GM19395 (cell line): ENCODE measurements around the gene ARAP1.

Source experiments
- ATAC-seq: cut with Tn5 transposase; IDR thresholded peaks from one replicate; pipeline ENCODE4 v1.9.1; 2021; ENCODE audit warnings: mild to moderate bottlenecking, moderate library complexity; ENCODE audit not compliant: unreplicated experiment

ARAP1 gene

DNA sequence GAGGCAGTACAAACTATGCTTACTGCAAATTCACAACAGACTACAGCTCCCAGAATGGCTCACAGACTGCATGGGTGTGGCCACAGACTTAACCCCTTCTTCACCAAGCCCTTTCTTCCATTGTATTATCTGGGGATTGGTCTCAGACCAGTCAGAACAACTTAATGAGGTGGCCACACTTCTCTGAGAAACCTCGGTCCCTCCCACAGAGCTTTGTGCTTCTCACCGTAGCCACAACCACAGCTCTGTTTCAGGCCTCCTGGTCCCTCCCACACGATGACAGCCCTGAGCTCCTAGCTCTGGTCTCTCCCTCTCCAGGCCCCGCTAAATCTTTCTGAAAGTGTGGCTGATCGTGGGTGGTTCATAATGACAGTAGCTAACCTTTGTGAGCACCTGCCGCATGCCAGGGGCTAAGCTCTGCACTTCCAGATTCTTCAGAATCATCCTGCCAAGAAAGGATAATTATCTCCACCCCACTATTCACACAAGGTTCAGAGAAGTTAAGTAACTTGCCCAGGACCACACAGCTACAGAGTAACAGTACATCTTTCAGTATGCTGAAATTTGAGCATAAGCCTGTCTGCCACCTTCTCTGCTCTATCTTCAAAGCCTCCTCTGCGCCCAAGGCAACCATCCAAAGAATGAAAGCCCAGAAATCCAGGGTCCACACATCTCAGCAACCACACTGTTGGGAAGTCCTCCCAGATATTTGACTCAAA, 83.4 kb downstream of the ARAP1 start:
- ATAC-seq: peak; percentile 93

DNA sequence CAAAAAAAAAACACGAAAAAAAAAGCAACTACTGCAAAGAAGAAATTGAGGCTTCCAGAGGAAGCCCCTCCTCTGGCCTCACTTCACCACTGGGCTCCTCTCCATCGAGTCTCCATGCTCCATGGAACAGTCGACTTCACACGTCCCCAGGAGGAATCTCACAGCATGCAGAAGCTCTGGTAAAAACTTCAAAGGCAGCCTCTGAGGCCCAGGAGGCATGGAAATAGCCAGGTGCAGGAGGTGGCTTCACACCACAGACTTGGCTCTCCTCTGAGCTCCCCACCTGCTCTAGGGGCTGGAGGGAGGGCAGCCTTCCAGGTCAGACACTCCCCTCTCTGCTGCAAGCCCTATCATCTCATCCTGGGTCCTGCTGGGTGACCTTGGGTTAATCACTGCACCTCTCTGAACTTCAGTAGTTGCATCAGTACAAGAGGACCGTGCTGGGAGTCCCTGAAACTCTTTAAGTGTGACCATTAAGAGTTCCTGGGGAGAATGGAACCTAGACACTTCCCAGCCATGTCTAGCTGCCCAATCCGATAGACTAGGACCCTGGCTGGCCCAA, 86.2 kb downstream of the ARAP1 start:
- ATAC-seq: no peak

DNA sequence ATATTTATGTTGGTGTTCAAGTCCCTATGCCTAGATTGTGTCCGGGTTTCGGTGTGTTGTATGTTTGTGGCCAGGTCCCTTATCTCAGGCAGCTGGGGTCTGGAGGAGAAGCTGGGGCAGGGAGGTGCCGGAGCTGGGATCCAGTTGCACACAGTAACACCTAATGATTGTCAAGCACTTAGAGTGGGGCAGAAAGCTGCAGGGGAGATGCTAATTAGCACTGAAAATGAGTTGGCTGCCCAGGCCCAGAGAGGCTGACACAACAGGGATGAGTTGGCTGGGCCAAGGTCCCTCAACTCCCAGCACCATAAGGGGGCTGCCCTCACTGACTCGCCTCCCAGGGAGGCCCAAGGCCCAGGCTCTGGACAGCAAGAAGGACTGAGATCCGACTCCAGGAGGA, 90.2 kb downstream of the ARAP1 start:
- no peak for ATAC-seq

DNA sequence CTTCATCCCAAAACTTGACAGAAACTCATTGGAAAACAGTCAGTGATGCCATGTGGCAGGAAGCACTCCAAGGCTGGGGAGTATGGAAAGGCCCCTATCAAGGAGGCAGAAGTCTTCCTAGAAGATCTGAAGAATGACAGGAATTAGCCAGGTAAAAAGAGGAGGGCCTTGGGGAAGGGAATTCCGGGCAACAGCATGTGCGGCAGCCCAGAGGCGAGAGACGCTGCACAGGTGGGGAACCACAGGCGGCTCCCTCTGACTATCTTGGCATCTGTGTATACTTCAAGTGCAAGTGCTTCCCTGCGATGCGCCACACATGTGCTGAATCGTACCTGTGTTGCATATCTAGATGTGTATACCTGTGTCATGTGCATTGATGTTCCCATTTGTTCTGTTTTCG, 90.7 kb downstream of the ARAP1 start:
- ATAC-seq: no peak

GRCh38 chr11:72658989-72659640, 93.1 kb downstream of the ARAP1 start:
- ATAC-seq: no peak

- no peak for ATAC-seq
Measured at GRCh38 chr11:72657411-72658100, 94.7 kb downstream of the ARAP1 start.

DNA sequence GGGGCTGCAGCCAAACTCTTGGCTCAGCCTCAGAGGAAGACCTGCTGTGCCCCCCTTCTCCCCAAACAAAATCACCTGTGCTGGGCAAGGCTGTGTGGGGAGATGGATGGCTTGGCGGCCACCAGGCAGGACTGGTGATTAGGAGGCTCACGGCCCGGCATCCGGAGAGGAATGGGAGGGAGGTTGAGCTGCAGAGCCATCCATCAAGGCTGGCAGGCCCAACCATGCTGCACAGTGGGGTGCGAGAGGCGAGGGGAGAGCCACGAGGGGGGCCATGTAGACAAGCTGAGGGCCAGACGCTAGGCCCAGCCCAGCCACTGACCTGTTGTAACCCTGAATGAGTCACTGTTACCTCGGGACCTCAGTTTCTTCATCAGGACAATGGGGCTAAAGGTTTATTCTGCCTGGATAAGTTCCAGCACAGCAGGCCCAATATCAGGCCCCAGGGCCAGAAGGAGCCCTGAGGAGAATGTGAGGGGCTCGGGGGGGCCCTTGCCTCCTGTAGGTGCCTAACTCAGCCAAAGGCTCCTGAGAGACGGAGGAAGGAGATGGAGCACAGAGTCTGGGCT, 96.2 kb downstream of the ARAP1 start:
- ATAC-seq: no peak

DNA sequence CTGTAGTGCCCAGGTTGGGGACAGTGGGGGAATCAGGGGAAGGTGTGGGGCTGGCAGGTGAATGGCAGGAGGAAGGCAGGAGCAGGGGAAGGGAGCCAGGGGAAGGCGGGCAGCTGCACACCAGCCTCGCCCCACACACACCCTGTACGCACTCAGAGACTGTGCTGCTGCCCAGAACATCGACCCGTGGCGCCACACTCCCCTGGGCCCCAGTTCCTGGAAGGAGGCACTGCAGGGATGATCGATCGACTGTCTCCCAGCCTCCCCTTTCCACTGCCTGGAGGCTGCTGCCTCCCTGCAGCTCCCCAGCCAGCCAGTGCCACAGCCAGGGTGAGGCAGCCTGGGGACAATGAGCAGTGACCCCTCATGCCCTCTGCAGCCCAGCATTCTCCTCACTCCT, 97.2 kb downstream of the ARAP1 start:
- no peak for ATAC-seq

GRCh38 chr11:72653649-72654048, 98.6 kb downstream of the ARAP1 start:
- ATAC-seq: no peak

- no peak for ATAC-seq
Measured at GRCh38 chr11:72652873-72653630, 99.2 kb downstream of the ARAP1 start.

- no peak for ATAC-seq
Measured at GRCh38 chr11:72652133-72652532, 100.1 kb downstream of the ARAP1 start.

DNA sequence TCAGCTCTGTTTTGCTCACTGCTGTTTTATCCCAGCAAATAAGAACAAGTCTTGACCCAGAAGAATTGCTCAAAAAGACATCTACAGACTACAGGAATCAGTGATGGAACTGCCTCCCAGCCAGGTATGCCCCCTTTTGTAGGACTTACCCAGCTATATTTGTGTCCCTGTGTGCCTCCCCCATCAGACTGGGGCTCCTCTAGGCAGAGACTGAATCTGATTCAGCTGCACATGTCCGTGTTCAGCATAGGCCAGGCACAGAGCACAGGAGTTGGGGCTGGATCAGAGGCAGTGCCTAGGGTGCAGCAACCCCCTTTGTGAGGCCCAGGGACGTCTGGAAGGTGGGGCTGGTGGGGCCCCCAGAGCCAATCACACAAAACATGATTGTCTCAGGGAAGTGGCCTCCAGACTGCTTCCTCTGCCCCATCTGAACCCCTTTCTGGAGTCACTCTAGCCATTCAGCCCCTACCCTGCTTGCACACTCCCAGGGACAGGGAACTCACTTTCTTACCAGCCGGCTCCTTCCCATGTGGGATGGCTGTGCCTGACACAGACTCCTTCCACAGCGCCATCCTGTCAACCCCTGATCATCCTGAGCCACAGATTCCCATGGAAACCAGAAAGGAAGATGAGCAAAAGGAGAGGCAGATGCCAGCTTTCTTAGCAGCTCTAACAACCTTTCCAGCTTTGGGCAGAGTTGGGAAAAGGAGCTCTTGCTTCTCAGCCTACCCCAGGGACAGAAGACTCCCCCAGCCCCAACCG, 102.8 kb downstream of the ARAP1 start:
- no peak for ATAC-seq

GRCh38 chr11:72648384-72649136, 103.6 kb downstream of the ARAP1 start:
- no peak for ATAC-seq

GRCh38 chr11:72647882-72648281, 104.3 kb downstream of the ARAP1 start:
- ATAC-seq: no peak

GRCh38 chr11:72646472-72646871, 105.7 kb downstream of the ARAP1 start:
- no peak for ATAC-seq

DNA sequence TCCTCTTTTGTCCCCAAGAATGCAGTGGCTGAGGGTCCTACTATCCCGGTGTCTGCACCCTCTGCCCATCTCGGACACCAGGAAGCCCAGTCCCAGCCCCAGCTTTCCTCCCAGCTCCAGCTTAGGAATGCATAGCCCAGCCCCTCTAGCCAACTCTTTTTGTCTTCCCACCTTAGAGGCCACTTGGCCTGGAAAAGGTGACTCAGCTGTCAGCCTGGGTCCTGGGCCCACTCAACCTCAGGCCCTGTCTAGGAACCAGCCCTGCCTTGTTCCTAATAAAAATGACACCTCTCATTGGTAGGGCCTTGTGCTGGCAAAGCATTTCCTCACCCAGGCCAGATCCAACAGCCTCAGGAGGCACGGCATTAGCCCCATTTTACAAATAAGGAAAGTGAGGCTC, 106.2 kb downstream of the ARAP1 start:
- ATAC-seq: no peak

DNA sequence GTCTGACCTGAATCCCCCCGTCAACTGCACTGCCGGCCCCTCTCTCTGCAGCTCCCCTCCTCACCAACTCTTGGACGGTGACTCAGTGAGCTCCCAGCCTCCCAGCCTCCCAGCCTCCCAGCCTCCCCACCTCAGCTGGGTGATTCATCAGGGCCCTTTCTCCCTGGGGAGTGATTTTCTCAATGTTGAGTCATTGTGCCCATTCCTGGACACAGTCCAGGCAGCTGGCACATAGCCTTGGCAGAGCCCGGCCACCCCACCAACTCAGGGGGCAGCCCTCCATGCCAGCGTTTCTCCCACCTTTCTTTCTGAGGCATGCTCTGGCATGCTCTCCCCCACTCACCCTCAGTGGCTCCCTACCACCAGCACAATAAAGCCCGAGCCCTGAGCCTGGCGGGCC, 108.7 kb downstream of the ARAP1 start:
- ATAC-seq: no peak

- ATAC-seq: no peak
Measured at GRCh38 chr11:72642884-72643522, 109.2 kb downstream of the ARAP1 start.
